NCI-H345 (cell line): ENCODE measurements around the gene CEP85.

Experiments used
- DNase-seq: peaks from one replicate; lab custom pipeline; 2025; lab: John Stamatoyannopoulos, UW

Gene CEP85

DNA sequence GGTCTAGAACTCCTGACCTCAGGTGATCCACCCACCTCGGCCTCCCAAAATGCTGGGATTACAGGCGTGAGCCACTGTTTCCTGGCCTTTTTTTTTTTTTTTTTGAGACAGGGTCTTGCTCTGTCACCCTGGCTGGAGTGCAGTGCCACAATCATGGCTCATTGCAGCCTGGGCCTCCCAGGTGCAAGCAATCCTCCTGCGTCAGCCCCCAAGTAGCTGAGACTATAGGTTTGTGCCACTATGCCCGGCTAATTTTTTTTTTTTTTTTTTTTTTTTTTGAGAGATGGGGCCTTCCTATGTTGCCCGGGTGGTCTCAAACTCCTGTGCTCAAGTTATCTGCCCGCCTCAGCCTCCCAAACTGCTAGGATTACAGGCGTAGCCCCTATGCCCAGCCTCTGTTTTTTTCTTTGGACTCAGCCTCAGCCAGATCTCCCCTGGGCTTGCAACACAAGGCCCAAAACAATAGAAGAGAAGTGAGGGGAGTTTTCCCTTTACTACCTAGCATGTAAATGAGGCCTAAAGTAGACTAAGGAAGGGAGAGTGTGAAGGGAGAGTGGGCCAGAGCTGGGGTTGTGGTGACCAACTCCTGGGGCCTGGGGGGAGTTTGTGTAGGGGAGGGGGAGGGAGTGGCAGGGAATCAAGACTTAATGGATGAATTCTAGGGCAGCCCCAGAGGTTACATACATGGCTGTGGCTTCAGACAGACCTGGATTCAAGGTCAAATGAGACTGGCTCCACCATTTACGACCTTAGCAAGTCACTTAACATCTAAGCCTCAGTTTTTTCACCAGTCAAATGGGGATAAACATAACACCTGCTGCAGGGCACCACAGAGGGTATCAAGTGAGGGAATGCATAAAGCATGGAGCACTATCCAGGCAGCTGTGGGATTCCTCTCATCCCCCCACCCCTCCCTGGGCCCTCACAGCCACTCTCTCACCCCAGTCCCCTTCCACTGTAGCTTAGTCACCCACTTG is 82.2 kb downstream of the CEP85 start:
- DNase-seq, result no peak

- DNase-seq, result no peak
Observed at GRCh38 chr1:26317146-26317545, 83.1 kb downstream of the CEP85 start.

GRCh38 chr1:26317612-26318337 is 83.8 kb downstream of the CEP85 start, which contains the start of gene CD52:
CD52 (plus strand) TSS chr1:26317958; CDS start chr1:26318018, 60 bp downstream.
- no peak for DNase-seq

GRCh38 chr1:26318338-26319064 is 84.5 kb downstream of the CEP85 start:
- DNase-seq, result no peak

GRCh38 chr1:26320896-26321295 is 86.9 kb downstream of the CEP85 start:
- DNase-seq, result no peak

GRCh38 chr1:26321315-26322041 is 87.5 kb downstream of the CEP85 start:
- peak; percentile 55 for DNase-seq

- DNase-seq, result no peak
Observed at GRCh38 chr1:26322042-26322331, 88.0 kb downstream of the CEP85 start.

GRCh38 chr1:26323382-26323781 is 89.4 kb downstream of the CEP85 start:
- DNase-seq, result no peak

DNA sequence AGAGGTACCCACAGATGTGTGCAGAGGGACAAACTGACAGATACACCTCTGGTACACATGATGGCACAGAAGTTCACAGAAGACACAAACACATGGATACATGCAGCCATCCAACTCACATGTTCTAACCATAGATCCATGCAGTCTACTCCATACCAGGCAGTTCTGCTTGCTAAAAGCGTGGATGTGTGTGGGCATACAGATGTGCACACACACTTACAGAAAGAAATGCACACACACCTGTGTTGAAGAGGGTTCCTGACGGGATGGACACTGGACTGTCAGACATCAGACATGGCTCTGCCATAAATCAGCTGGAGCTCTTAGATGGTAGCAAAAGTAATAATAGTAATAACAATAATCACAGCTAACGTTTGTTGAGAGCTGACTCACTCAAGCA is 90.5 kb downstream of the CEP85 start:
- no peak for DNase-seq

DNA sequence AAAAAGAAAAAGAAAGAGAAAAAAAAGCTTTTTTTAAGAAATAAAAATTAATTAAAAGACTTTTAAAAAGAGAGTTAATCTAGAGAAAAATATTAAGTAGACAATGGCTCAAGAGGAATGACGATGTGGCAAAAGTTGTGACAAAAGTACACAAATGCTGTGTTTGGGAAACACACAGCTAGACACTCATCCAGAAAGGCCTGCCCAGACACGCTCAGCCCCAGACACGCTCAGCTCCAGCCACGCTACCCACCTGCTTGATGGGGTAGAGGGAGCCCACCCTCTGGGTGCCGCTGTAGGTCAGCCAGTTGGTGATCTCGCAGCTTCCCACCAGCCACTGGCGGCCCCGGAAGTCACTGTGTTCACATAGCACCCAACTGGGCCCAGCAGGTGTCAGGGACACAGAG is 94.0 kb downstream of the CEP85 start:
- DNase-seq, result peak; percentile 87
